HEK293 (cell line): Measurements from ENCODE around the gene DIPK2B.

Experiments
- CTCF ChIP-seq: fragments of 450-650 bp; formaldehyde crosslinking; IDR thresholded peaks from 2 replicates; pipeline ENCODE4 v1.5.1; 2016; ENCODE audit warnings: missing biosample characterization, missing genetic modification characterization
- PATZ1 ChIP-seq: fragments of 450-650 bp; formaldehyde crosslinking; IDR thresholded peaks from 2 replicates; pipeline ENCODE4 v1.5.1; 2016; ENCODE audit warnings: missing biosample characterization, missing genetic modification characterization
- REST ChIP-seq: fragments of 450-650 bp; formaldehyde crosslinking; IDR thresholded peaks from 2 replicates; pipeline ENCODE4 v1.5.1; 2016; ENCODE audit warnings: missing biosample characterization, missing genetic modification characterization
- TSHZ1 ChIP-seq: fragments of 450-650 bp; formaldehyde crosslinking; IDR thresholded peaks from 2 replicates; pipeline ENCODE4 v1.5.1; 2016; ENCODE audit warnings: missing biosample characterization, missing genetic modification characterization, borderline replicate concordance
- ZNF112 ChIP-seq: fragments of 450-650 bp; formaldehyde crosslinking; IDR thresholded peaks from 2 replicates; pipeline ENCODE4 v1.5.0; 2017; ENCODE audit warnings: missing biosample characterization, missing genetic modification characterization
- ZNF362 ChIP-seq: fragments of 450-650 bp; formaldehyde crosslinking; IDR thresholded peaks from 2 replicates; pipeline ENCODE4 v1.5.1; 2016; ENCODE audit warnings: missing biosample characterization, missing genetic modification characterization

- TF ChIP-seq ZNF362 (tag by site-specific recombination) = no peak
- no peak for TF ChIP-seq CTCF (tag by site-specific recombination)
- no peak for TF ChIP-seq REST (tag by site-specific recombination)
- no peak for TF ChIP-seq ZNF112 (tag by site-specific recombination)
- TF ChIP-seq TSHZ1 (tag by site-specific recombination) = no peak
- no peak for TF ChIP-seq PATZ1 (tag by site-specific recombination)
Observed at GRCh38 chrX:45196701-45197100, 4.0 kb downstream of the DIPK2B start.
